Astrocyte (in vitro differentiated cells and primary cell): ENCODE measurements around the gene DOK7. TPM values are rescaled to one million over a fixed set of nuclear protein-coding genes. Genes with fewer than 3 reads are reported as not detected.

ENCODE experiments used
- DNase-seq: peaks from one replicate; pipeline ENCODE4 v3.0.0-alpha.2; 2010; ENCODE audit warnings: low read depth
- FAIRE-seq: peaks from 2 replicates; lab custom pipeline; 2011; peaks lifted over from hg19 to GRCh38; lab: Jason Lieb, UNC
- H2AFZ ChIP-seq: 2 replicates; pipeline ENCODE4 v1.6.0; 2012; ENCODE audit warnings: low read depth, low read length, inconsistent platforms
- H3K27ac ChIP-seq: 2 replicates; pipeline ENCODE4 v1.5.1; 2011; ENCODE audit warnings: low read depth, low read length, inconsistent platforms
- H3K27me3 ChIP-seq: 2 replicates; pipeline ENCODE4 v1.6.0; 2011; ENCODE audit warnings: low read length, inconsistent platforms; ENCODE audit not compliant: insufficient read depth
- H3K36me3 ChIP-seq: 2 replicates; pipeline ENCODE4 v1.5.1; 2011; ENCODE audit warnings: low read length, inconsistent platforms; ENCODE audit not compliant: insufficient read depth
- H3K4me1 ChIP-seq: 2 replicates; pipeline ENCODE4 v1.5.1; 2011; ENCODE audit warnings: low read length, inconsistent platforms; ENCODE audit not compliant: insufficient read depth
- H3K4me2 ChIP-seq: 2 replicates; pipeline ENCODE4 v1.6.0; 2012; ENCODE audit warnings: low read length, inconsistent platforms
- H3K4me3 ChIP-seq: 2 replicates; pipeline ENCODE4 v1.5.1; 2011; ENCODE audit warnings: low read depth, mild to moderate bottlenecking, low read length, inconsistent platforms; ENCODE audit not compliant: insufficient read depth
- H3K79me2 ChIP-seq: 2 replicates; pipeline ENCODE4 v1.6.0; 2012; ENCODE audit warnings: mild to moderate bottlenecking, low read length, inconsistent platforms; ENCODE audit not compliant: insufficient read depth
- H3K9ac ChIP-seq: 2 replicates; pipeline ENCODE4 v1.6.0; 2012; ENCODE audit warnings: mild to moderate bottlenecking, low read length, inconsistent platforms
- H3K9me3 ChIP-seq: 2 replicates; pipeline ENCODE4 v1.5.1; 2012; ENCODE audit warnings: low read depth, mild to moderate bottlenecking, low read length, inconsistent platforms; ENCODE audit not compliant: insufficient read depth
- H4K20me1 ChIP-seq: 2 replicates; pipeline ENCODE4 v1.6.0; 2012; ENCODE audit warnings: low read length, inconsistent platforms; ENCODE audit not compliant: insufficient read depth
- H3K27ac Mint-ChIP-seq: one replicate; pipeline ENCODE4 v1.8.0; 2021; ENCODE audit warnings: mild to moderate bottlenecking, mixed read lengths; ENCODE audit not compliant: unreplicated experiment
- H3K27me3 Mint-ChIP-seq: one replicate; pipeline ENCODE4 v1.8.0; 2021; ENCODE audit warnings: low read depth, mixed read lengths; ENCODE audit not compliant: unreplicated experiment
- H3K36me3 Mint-ChIP-seq: one replicate; pipeline ENCODE4 v1.8.0; 2021; ENCODE audit warnings: low read depth, mixed read lengths; ENCODE audit not compliant: unreplicated experiment
- H3K4me1 Mint-ChIP-seq: one replicate; pipeline ENCODE4 v1.8.0; 2021; ENCODE audit warnings: low read depth, mixed read lengths; ENCODE audit not compliant: unreplicated experiment
- H3K4me3 Mint-ChIP-seq: one replicate; pipeline ENCODE4 v1.8.0; 2021; ENCODE audit warnings: mild to moderate bottlenecking, moderate library complexity, mixed read lengths; ENCODE audit not compliant: unreplicated experiment
- H3K9me3 Mint-ChIP-seq: one replicate; pipeline ENCODE4 v1.8.0; 2021; ENCODE audit warnings: mild to moderate bottlenecking, mixed read lengths; ENCODE audit not compliant: unreplicated experiment
- EZH2 ChIP-seq: IDR thresholded peaks from 2 replicates; pipeline ENCODE4 v1.6.1; 2012; ENCODE audit warnings: mild to moderate bottlenecking, low read length, inconsistent platforms; ENCODE audit not compliant: insufficient read depth
- total RNA-seq: library from RNA; stranded (reverse); gene quantifications from 2 replicates; pipeline ENCODE4 v1.2.1, GENCODE V29; 2021
- TF ChIP-seq, protein P1 (sequence below): IDR thresholded peaks from 2 replicates; pipeline ENCODE4 v1.5.1; 2011; ENCODE audit warnings: low read depth, mild to moderate bottlenecking, inconsistent platforms, low read length, moderate library complexity; ENCODE audit not compliant: insufficient read depth

Gene DOK7
- total RNA-seq, 1 donor from 2014 or later: not detected

DNA sequence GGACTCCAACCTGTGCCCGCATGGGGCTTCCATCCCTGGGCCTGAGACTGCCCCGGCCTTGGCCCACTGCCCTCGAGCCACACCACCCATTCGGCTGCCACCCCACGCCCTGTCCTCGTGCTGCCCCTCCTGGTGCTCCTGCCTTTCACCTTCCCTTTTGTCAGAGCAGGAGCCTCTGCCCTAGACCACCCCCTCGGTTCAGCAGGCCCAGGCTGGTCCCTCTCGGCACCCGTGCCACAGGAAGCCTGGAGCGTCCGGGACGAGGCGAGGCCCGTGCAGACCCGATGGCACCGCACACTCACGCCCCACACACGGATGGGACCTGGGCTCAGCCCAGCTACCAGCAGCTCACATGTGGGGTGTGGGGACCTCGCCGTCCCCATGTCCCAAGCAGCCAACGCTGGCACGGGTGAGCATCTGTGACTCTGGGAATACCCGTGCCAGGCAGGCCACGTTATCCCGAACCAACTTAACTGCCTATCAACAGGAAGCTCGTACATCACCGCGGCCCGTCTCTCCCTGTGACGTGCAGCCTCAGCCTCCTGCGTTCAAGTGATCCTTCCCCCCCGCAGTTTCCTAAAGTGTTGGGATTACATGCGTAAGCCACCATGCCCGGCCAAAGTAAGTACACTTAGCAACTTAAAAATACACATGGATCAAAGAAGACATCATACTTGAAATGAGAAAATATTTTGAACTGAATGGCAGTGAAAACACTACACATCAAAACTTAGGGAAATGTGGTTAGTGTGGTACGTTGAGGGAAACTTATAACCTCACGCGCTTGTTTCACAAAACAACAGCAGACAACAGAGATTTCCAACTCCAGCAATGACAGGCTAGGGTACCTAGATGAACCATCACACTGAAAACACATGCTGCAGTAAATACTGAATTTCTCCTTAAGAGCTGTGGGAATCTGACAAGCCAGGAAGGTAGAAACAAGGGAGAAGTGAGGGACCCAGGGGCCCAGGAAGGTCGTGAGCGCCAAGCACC, 40.1 kb downstream of the DOK7 start:
- Histone ChIP-seq H3K36me3 (peaks cover 1% of the 10 kb centered on the region), H3K9ac (no peak overlapping the region), H3K27ac (no peak overlapping the region), H2AFZ (no peak overlapping the region), H3K27me3 (no peaks in the 10 kb centered on the region), H3K4me3 (no peak overlapping the region), H3K79me2 (peaks cover 25% of the 10 kb centered on the region), H3K9me3 (no peaks in the 10 kb centered on the region), H4K20me1 (peaks cover 61% of the 10 kb centered on the region), H3K4me1 (no peaks in the 10 kb centered on the region), H3K4me2 (no peak overlapping the region)
- no peaks in the 10 kb centered on the region for H3K9me3 Mint-ChIP-seq
- no peaks in the 10 kb centered on the region for H3K27me3 Mint-ChIP-seq
- no peak overlapping the region for H3K27ac Mint-ChIP-seq
- H3K36me3 Mint-ChIP-seq: peaks cover 8% of the 10 kb centered on the region
- H3K4me3 Mint-ChIP-seq: no peak overlapping the region
- no peak for DNase-seq
- TF ChIP-seq, protein P1, sequence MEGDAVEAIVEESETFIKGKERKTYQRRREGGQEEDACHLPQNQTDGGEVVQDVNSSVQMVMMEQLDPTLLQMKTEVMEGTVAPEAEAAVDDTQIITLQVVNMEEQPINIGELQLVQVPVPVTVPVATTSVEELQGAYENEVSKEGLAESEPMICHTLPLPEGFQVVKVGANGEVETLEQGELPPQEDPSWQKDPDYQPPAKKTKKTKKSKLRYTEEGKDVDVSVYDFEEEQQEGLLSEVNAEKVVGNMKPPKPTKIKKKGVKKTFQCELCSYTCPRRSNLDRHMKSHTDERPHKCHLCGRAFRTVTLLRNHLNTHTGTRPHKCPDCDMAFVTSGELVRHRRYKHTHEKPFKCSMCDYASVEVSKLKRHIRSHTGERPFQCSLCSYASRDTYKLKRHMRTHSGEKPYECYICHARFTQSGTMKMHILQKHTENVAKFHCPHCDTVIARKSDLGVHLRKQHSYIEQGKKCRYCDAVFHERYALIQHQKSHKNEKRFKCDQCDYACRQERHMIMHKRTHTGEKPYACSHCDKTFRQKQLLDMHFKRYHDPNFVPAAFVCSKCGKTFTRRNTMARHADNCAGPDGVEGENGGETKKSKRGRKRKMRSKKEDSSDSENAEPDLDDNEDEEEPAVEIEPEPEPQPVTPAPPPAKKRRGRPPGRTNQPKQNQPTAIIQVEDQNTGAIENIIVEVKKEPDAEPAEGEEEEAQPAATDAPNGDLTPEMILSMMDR: no peak
- FAIRE-seq: no peak
- H3K4me1 Mint-ChIP-seq: no peaks in the 10 kb centered on the region

DNA sequence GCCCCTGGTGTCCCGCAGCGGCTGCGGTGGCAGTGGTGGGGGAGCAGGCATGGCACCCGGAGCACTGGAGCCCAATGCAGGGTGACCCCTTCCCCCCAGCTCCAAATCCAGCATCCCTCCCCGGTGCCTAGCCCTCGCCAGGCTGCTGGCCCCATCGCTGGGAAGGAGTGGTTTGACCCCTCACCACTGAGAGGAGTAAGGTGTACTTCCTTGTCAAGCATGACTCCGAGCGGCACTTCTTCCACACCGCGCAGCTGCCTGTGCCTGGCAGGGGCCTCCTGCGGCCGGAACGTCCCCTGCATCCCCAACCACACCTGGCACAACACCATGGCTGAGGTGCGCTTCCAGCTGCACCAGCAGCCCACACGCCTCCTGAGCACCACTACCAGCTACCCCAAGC, 42.1 kb downstream of the DOK7 start:
- no peak overlapping the region for H3K27ac Mint-ChIP-seq
- no peak for DNase-seq
- H3K4me1 ChIP-seq: no peaks in the 10 kb centered on the region
- peaks cover 63% of the 10 kb centered on the region for H4K20me1 ChIP-seq
- H3K79me2 ChIP-seq: peaks cover 25% of the 10 kb centered on the region
- no peak overlapping the region for H2AFZ ChIP-seq
- H3K9ac ChIP-seq: no peak overlapping the region
- peaks cover 9% of the 10 kb centered on the region for H3K36me3 ChIP-seq
- FAIRE-seq: no peak
- TF ChIP-seq EZH2: no peak
- TF ChIP-seq, protein P1: no peak
- H3K27ac ChIP-seq: no peak overlapping the region
- no peaks in the 10 kb centered on the region for H3K27me3 ChIP-seq
- H3K27me3 Mint-ChIP-seq: no peaks in the 10 kb centered on the region
- H3K4me1 Mint-ChIP-seq: no peaks in the 10 kb centered on the region
- H3K4me3 ChIP-seq: no peak overlapping the region
- H3K9me3 ChIP-seq: no peaks in the 10 kb centered on the region
- no peak overlapping the region for H3K4me2 ChIP-seq
- peaks cover 15% of the 10 kb centered on the region for H3K36me3 Mint-ChIP-seq
- H3K4me3 Mint-ChIP-seq: no peak overlapping the region
- H3K9me3 Mint-ChIP-seq: no peaks in the 10 kb centered on the region

DNA sequence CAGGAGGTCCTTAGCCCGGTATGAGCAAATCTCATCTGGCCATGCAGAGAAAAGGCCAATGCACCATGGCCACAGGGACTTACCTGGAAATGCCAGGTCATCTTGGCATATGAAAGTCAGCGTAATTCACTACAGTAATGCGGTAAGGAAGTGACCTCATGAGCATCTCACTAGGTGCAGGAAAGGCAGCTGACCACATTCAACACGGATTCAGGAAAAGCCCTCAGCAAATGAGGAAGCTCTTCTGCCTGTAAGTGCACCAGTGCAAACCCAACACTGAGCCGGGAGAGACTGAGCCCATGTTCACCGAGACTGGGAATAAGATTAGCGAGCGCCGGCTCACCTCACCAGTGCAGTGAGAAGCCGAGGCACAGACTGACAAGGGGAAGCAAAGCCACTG, 45.4 kb downstream of the DOK7 start:
- no peak overlapping the region for H3K27ac Mint-ChIP-seq
- H2AFZ ChIP-seq: no peak overlapping the region
- H4K20me1 ChIP-seq: peaks cover 54% of the 10 kb centered on the region
- H3K27ac ChIP-seq: no peak overlapping the region
- DNase-seq: no peak
- peaks cover 9% of the 10 kb centered on the region for H3K36me3 ChIP-seq
- no peaks in the 10 kb centered on the region for H3K9me3 Mint-ChIP-seq
- TF ChIP-seq, protein P1: no peak
- no peak for TF ChIP-seq EZH2
- no peak overlapping the region for H3K9ac ChIP-seq
- peaks cover 28% of the 10 kb centered on the region for H3K36me3 Mint-ChIP-seq
- no peaks in the 10 kb centered on the region for H3K9me3 ChIP-seq
- peaks cover 12% of the 10 kb centered on the region for H3K79me2 ChIP-seq
- no peak overlapping the region for H3K4me2 ChIP-seq
- H3K4me1 ChIP-seq: no peaks in the 10 kb centered on the region
- no peak overlapping the region for H3K4me3 ChIP-seq
- no peak overlapping the region for H3K4me3 Mint-ChIP-seq
- H3K27me3 ChIP-seq: no peaks in the 10 kb centered on the region
- no peak for FAIRE-seq
- no peaks in the 10 kb centered on the region for H3K27me3 Mint-ChIP-seq
- H3K4me1 Mint-ChIP-seq: no peaks in the 10 kb centered on the region
